Glomerular visceral epithelial cell (primary cell): ENCODE measurements around the gene CPNE4.
A peak's percentile ranks its signal among the peaks of the same experiment; 100 is the strongest.
"Not testable (repeated sequence)": the region's sequence is repeated elsewhere in the genome, so short reads cannot be mapped to it uniquely, and the experiment has no call there.

Source experiments
- DNase-seq: peaks from one replicate; pipeline ENCODE4 v3.0.0-alpha.2; 2016; ENCODE audit errors: extremely low spot score

The CPNE4 gene

DNA sequence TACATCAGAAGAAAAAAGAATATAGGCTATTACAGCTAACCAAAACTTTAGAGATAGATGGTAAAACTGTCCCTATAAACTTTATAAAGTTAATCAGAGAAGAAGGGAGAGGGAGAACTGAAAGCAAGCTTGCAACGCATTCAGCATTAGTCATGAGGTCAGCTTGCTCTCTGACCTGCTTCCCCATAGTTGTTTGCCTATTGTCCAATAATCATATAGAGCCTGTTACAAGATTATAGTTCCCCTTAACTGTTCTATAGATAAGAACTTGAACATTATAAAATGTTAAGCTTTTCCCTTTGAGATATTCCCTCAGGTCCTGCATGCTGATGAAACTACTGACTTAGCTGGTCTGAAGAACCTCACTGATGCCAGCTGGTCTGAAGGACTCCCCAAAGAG is 74.5 kb downstream of the CPNE4 start:
- no peak for DNase-seq

- no peak for DNase-seq
These were observed 76.8 kb downstream of the CPNE4 start for GRCh38 chr3:131957980-131958379.

DNA sequence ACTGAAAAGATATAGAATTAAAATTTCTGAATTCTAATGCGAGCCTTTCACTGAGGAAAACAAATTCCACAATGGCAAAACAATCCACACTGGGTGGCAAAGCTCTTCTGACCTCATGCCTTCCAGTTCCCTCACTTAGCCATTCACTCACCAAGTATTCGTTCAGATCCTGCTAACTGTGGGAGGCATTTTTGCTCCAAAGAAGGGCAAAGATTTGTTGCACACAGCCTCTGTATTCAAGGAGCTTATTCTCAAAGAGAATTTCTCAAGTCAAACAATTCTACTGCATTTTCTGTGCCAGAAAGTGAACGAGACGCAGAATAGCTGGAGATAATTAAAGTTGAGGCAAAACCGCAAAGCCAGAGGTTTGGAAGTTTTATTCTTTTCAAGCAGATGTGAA is 77.3 kb downstream of the CPNE4 start:
- DNase-seq, result no peak

DNA sequence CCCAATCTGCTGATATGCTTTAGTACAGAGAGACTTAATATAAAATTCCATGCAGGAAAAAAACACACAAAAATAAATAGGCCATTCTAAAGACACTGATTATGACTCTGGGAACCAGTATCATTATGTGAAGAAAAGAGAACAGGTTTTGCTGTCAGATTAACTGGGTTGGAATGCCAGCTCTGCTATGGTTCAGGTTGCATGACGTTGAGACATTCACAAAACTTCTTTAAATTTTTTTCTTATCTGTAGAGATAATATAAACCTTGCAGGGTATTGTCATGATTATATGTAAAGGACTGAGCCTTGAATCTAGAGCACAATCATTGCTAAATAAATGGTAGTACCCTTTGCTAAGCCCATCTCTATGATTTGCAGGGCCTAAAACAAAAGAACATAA is 86.0 kb downstream of the CPNE4 start:
- DNase-seq, result no peak

DNA sequence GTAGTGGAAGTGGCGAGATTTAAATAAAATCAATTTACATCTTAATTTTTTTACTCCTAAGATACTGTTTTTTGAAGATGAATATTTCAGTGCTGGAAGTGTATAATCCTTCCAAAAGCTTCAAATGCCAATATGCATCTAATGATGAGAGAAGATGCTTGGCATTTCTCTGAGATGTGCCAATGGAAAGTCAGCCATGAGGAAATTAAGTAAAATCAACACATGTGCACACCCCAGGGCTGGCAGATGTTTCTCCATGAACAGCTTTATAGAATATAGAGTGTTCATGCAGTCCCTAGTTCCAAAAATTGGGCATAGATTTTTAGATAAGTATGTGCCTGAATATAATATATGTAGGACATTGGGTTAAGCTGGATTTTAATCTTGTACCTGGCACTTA is 90.1 kb downstream of the CPNE4 start:
- DNase-seq, result no peak

GRCh38 chr3:131933665-131934064 is 101.1 kb downstream of the CPNE4 start:
- no peak for DNase-seq

- no peak for DNase-seq
These were observed 106.2 kb downstream of the CPNE4 start for GRCh38 chr3:131928593-131928992.

- no peak for DNase-seq
These were observed 109.2 kb downstream of the CPNE4 start for GRCh38 chr3:131925571-131925970.

- DNase-seq, result no peak
These were observed 112.5 kb downstream of the CPNE4 start for GRCh38 chr3:131922356-131922755.

- no peak for DNase-seq
These were observed 117.8 kb downstream of the CPNE4 start for GRCh38 chr3:131917006-131917405.

DNA sequence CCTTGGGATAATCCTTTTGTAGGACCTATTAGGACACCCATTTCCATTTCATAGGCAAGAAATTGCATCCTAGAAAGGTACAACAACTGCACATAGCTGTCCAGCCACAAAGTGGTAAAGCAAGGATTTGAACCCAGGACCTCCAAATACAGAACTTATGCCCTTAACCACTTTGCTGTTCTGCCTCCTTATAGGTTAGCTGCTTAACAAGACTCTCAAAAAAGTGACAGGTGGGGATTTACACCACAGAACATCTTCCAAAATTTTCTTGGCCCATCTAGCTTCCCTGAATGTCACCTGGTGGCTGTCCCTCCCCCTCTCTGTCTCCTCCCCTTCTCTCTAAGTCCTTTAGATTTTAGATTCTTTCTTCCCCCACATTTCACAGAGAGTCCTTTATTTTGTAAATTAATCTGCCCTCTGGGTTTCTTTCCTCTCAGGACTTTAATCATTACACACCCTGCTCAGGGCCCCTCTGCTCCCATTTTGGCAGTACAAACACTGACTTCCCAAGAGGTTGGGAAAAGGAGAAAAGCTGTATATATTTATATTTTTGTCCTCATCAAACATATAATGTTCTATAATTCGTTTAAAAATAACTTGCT is 120.6 kb downstream of the CPNE4 start:
- DNase-seq, result no peak

GRCh38 chr3:131912255-131912654 is 122.6 kb downstream of the CPNE4 start:
- no peak for DNase-seq

DNA sequence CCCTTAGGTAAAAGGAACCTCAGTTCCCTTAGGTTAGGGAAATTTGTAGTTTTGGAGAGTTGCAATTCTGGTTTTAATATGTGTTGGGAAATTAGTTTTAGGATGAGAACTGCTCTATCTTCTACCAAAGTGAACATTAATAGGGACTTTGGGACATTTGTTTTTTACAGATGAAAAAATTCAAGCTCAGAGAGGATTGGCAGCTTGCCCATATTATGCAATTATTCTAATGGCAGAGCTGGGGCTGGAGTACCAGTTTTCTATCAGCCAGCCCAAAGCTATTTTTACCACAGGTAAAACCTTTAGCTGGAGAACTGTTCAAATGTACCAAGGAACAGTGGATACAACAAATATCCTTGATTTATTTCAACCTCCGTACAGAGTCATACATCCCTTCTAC is 127.0 kb downstream of the CPNE4 start:
- DNase-seq, result no peak

DNA sequence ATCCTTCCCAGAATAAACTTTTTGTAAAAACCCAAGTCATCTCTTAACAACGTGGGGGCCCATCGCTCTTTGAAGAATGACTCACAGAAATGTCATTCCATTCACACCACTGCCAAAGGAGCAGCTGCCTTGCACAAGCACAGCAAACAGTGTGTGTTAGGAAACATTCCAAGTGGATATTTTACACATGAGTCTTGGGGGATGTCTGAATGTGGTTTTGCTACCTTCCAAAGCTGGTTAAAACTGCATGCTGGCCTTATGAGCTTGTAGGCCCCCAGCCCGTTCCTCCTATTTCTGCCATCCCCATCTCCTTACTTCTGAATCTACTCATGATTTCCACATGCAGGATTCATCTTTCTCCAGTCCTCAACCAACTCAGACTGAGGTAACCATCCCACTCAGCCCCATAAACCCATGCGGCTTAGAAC is 130.8 kb downstream of the CPNE4 start:
- peak; percentile 80 for DNase-seq

DNA sequence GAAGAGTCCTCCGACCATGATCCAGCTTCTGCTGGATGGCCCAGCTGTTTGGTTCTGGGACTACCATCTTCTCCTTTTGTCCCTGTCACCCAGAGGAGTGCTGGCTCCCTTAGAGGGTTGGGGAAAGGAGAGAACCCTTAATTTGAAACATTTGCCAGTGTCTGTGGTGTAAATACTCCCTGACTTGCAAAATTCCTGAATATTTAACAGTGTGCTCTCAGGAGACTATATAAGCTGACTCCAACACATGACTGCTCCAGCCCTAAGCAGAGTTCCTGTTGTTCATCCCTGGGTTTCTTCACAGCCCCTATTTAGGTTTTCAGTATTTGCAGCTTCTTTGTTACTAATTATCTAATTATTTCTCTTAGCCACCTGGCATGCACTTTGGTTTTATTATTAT is 133.1 kb downstream of the CPNE4 start:
- no peak for DNase-seq

DNA sequence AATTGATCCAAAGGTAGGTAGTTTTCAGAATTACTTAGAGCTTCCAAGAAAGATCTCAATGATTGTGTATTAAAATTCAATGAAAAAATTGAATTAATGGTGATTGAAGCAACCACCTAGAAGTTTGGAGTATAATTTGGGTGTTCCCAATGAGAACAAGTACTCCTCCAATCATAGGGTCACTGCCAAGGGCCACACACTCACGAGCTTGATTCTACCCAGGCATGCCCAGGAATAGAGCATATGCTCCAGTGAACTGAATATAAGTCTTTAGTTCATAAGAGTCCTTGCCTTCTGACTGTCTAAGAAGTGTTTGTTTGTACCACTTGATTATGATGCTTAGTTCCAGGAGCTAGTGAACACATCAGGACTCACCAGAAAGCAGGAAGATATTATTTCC is 133.9 kb downstream of the CPNE4 start:
- DNase-seq, result no peak

- DNase-seq, result no peak
These were observed 135.8 kb downstream of the CPNE4 start for GRCh38 chr3:131899021-131899420.

- DNase-seq, result no peak
These were observed 136.5 kb downstream of the CPNE4 start for GRCh38 chr3:131898346-131898745.

GRCh38 chr3:131896285-131896684 is 138.5 kb downstream of the CPNE4 start:
- no peak for DNase-seq

DNA sequence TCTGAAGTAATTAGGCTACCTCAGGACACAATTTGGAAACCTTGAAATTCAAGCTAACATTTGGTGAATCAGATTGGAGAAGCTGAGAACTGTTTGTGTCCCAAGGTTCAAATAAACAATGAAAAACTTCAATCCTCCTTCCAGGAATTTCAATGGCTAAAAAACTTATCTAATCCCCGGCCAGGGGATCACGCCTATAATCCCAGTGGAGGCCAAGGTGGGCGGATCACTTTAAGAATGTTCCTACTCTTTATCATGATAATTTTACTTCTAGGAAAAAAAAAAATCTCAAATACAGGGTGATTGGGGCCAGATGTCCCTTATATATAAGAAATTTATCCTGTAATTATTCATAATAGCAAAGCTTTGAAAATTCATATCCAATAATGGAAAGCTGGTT is 139.0 kb downstream of the CPNE4 start:
- DNase-seq, result no peak

DNA sequence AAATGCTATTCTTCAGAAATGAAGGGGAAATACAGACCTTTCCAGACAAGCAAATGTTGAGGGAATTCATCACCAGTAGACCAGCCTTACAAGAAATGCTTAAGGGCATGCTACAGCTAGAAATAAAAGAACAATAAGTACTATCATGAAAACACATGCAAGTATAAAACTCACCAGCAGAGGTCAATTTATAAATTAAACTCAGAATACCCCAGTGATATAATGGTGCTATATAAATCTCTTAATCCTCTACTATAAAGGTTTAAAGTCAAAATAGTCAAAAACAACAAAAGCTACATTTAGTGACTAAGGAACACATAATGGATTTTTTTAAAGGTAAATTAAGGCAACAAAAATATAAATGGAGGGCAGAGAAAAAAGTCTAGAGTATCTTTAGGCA is 142.5 kb downstream of the CPNE4 start:
- no peak for DNase-seq

DNA sequence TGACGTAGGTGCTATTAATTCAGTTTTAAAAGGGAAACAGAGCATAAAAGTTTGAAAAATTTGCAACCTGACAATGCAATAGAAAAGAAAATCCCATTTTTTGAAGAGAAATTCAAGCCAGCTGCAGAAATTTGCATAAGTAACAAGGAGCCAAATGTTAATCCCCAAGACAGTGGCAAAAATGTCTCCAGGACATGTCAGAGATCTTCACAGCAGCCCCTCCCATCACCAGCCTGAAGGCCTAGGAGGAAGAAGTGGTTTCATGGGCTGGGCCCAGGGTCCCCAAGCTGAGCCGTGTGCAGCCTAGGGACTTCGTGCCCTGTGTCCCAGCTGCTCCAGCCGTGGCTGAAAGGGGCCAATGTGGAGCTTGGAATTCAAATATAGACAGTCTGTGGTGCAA is 148.9 kb downstream of the CPNE4 start:
- DNase-seq, result not testable (repeated sequence)

GRCh38 chr3:131883711-131884407 is 151.0 kb downstream of the CPNE4 start:
- no peak for DNase-seq

GRCh38 chr3:131883086-131883485 is 151.7 kb downstream of the CPNE4 start:
- no peak for DNase-seq
